ENCODE results near the gene SUPT3H. TPM values are rescaled to one million over a fixed set of nuclear protein-coding genes. Genes with fewer than 3 reads are reported as not detected.

SUPT3H gene
- total and polyA plus RNA-seq, 2 of the 8 experiments (the other 6 are each of a cell fraction or from before 2014, with no cell fraction given) = 18.8 to 23.0 TPM

DNA sequence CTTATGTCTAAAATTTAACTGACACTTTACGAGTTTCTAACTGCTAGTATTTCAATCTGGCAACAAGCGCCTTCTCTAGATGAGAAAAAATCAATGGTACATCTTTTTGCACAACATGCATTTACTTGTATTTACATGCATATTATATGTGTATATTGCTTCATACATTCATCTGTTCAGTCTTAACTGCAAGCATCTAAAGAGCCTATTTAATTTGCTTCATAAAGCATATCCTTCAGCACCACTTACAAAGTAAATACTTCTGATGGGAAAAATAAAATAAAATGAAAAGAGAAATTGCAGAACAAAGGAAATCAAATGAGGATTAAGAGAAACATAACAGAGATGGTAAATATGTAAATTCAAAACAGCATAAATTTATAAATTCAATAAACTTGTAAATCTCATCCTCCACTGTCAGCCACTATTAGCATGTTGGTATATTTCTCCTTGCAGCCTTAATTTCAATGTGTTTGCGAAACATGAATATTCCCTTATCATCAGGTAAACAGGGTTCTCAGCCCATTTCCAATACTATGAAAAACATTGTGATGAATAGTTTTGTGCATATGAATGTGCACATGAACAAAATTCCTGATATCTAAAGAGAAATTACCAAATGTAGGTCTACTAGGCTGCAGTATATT, 382.1 kb downstream of the SUPT3H start (continued):
- TF ChIP-seq, protein P1, sequence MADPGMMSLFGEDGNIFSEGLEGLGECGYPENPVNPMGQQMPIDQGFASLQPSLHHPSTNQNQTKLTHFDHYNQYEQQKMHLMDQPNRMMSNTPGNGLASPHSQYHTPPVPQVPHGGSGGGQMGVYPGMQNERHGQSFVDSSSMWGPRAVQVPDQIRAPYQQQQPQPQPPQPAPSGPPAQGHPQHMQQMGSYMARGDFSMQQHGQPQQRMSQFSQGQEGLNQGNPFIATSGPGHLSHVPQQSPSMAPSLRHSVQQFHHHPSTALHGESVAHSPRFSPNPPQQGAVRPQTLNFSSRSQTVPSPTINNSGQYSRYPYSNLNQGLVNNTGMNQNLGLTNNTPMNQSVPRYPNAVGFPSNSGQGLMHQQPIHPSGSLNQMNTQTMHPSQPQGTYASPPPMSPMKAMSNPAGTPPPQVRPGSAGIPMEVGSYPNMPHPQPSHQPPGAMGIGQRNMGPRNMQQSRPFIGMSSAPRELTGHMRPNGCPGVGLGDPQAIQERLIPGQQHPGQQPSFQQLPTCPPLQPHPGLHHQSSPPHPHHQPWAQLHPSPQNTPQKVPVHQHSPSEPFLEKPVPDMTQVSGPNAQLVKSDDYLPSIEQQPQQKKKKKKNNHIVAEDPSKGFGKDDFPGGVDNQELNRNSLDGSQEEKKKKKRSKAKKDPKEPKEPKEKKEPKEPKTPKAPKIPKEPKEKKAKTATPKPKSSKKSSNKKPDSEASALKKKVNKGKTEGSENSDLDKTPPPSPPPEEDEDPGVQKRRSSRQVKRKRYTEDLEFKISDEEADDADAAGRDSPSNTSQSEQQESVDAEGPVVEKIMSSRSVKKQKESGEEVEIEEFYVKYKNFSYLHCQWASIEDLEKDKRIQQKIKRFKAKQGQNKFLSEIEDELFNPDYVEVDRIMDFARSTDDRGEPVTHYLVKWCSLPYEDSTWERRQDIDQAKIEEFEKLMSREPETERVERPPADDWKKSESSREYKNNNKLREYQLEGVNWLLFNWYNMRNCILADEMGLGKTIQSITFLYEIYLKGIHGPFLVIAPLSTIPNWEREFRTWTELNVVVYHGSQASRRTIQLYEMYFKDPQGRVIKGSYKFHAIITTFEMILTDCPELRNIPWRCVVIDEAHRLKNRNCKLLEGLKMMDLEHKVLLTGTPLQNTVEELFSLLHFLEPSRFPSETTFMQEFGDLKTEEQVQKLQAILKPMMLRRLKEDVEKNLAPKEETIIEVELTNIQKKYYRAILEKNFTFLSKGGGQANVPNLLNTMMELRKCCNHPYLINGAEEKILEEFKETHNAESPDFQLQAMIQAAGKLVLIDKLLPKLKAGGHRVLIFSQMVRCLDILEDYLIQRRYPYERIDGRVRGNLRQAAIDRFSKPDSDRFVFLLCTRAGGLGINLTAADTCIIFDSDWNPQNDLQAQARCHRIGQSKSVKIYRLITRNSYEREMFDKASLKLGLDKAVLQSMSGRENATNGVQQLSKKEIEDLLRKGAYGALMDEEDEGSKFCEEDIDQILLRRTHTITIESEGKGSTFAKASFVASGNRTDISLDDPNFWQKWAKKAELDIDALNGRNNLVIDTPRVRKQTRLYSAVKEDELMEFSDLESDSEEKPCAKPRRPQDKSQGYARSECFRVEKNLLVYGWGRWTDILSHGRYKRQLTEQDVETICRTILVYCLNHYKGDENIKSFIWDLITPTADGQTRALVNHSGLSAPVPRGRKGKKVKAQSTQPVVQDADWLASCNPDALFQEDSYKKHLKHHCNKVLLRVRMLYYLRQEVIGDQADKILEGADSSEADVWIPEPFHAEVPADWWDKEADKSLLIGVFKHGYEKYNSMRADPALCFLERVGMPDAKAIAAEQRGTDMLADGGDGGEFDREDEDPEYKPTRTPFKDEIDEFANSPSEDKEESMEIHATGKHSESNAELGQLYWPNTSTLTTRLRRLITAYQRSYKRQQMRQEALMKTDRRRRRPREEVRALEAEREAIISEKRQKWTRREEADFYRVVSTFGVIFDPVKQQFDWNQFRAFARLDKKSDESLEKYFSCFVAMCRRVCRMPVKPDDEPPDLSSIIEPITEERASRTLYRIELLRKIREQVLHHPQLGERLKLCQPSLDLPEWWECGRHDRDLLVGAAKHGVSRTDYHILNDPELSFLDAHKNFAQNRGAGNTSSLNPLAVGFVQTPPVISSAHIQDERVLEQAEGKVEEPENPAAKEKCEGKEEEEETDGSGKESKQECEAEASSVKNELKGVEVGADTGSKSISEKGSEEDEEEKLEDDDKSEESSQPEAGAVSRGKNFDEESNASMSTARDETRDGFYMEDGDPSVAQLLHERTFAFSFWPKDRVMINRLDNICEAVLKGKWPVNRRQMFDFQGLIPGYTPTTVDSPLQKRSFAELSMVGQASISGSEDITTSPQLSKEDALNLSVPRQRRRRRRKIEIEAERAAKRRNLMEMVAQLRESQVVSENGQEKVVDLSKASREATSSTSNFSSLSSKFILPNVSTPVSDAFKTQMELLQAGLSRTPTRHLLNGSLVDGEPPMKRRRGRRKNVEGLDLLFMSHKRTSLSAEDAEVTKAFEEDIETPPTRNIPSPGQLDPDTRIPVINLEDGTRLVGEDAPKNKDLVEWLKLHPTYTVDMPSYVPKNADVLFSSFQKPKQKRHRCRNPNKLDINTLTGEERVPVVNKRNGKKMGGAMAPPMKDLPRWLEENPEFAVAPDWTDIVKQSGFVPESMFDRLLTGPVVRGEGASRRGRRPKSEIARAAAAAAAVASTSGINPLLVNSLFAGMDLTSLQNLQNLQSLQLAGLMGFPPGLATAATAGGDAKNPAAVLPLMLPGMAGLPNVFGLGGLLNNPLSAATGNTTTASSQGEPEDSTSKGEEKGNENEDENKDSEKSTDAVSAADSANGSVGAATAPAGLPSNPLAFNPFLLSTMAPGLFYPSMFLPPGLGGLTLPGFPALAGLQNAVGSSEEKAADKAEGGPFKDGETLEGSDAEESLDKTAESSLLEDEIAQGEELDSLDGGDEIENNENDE (IDR thresholded peaks at IDR 0.05; ENCODE audit: insufficient replicate concordance, low read length) = no peak
- TF ChIP-seq SIRT6 (IDR thresholded peaks at IDR 0.05; ENCODE audit: low read length) = no peak
- no peak for TF ChIP-seq TEAD4 (IDR thresholded peaks at IDR 0.05; ENCODE audit: low read depth, low read length)
- no peak for TF ChIP-seq RXRA (IDR thresholded peaks at IDR 0.05; ENCODE audit: insufficient read depth, low read depth, low read length)
- TF ChIP-seq, protein P2, sequence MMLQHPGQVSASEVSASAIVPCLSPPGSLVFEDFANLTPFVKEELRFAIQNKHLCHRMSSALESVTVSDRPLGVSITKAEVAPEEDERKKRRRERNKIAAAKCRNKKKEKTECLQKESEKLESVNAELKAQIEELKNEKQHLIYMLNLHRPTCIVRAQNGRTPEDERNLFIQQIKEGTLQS (IDR thresholded peaks at IDR 0.05; ENCODE audit: insufficient read depth, low read depth, low read length) = no peak
- TF ChIP-seq SP2 (IDR thresholded peaks at IDR 0.05; ENCODE audit: low read length) = no peak
- TF ChIP-seq TBP (IDR thresholded peaks at IDR 0.05; ENCODE audit: low read depth, low read length) = no peak
